GM12873 (cell line): Measurements from ENCODE around the gene SERPINF2.

Experiments used
- TF ChIP-seq, protein P1 (sequence below): IDR thresholded peaks from 2 replicates; pipeline ENCODE4 v1.5.1; 2012; ENCODE audit warnings: low read depth, mild to moderate bottlenecking, moderate library complexity, low read length, control low read depth; ENCODE audit not compliant: insufficient read depth; ENCODE audit errors: missing control alignments

SERPINF2 gene

DNA sequence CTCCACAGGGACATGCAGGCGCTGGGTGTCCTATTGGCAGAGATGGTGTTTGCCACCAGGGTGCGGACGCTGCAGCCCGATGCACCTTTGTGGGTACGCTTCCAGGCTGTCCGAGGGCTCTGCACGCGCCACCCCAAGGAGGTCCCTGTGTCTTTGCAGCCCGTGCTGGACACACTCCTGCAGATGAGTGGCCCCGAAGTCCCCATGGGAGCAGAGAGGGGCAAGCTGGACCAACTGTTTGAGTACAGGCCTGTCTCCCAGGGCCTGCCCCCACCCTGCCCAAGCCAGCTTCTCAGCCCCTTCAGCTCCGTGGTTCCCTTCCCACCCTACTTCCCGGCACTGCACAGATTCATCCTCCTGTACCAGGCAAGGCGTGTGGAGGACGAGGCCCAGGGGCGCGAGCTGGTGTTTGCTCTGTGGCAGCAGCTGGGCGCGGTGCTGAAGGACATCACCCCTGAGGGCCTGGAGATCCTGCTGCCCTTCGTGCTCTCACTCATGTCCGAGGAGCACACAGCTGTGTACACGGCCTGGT is 15.3 kb upstream of the SERPINF2 start:
- TF ChIP-seq, protein P1, sequence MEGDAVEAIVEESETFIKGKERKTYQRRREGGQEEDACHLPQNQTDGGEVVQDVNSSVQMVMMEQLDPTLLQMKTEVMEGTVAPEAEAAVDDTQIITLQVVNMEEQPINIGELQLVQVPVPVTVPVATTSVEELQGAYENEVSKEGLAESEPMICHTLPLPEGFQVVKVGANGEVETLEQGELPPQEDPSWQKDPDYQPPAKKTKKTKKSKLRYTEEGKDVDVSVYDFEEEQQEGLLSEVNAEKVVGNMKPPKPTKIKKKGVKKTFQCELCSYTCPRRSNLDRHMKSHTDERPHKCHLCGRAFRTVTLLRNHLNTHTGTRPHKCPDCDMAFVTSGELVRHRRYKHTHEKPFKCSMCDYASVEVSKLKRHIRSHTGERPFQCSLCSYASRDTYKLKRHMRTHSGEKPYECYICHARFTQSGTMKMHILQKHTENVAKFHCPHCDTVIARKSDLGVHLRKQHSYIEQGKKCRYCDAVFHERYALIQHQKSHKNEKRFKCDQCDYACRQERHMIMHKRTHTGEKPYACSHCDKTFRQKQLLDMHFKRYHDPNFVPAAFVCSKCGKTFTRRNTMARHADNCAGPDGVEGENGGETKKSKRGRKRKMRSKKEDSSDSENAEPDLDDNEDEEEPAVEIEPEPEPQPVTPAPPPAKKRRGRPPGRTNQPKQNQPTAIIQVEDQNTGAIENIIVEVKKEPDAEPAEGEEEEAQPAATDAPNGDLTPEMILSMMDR: no peak

DNA sequence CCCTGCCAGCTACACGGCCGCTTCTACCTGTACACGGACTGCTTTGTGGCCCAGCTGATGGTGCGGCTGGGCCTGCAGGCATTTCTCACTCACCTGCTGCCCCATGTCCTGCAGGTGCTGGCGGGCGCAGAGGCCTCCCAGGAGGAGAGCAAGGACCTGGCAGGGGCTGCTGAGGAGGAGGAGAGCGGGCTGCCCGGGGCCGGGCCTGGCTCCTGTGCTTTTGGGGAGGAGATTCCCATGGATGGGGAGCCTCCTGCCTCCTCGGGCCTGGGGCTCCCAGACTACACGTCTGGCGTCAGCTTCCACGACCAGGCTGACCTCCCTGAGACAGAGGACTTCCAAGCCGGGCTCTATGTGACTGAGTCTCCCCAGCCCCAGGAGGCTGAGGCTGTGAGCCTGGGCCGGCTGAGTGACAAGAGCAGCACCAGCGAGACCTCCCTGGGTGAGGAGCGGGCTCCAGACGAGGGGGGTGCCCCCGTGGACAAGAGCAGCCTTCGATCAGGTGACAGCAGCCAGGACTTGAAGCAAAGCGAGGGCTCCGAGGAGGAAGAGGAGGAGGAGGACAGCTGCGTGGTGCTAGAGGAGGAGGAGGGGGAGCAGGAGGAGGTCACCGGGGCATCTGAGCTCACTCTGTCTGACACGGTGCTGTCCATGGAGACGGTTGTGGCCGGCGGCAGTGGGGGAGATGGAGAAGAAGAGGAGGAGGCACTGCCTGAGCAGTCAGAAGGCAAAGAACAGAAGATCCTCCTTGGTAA is 14.6 kb upstream of the SERPINF2 start:
- TF ChIP-seq, protein P1: no peak

DNA sequence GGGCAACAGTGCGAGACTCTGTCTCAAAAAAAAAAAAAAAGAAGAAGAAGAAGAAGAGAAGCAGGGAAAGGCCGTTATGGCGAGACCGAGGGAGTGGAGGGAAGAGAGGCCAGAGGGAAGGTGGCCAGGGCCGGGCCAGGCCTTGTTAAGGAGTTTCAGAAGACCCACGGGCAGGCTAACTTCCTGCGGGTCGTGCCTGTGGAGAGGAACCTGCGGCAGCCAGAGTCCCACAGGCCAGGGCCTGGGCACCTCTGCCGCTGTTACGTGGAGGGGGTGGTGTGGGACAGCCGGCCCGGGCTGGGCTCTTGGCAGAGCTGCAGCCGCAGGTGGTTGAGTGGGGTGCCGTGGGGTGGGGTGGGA is 12.7 kb upstream of the SERPINF2 start:
- TF ChIP-seq, protein P1: no peak

DNA sequence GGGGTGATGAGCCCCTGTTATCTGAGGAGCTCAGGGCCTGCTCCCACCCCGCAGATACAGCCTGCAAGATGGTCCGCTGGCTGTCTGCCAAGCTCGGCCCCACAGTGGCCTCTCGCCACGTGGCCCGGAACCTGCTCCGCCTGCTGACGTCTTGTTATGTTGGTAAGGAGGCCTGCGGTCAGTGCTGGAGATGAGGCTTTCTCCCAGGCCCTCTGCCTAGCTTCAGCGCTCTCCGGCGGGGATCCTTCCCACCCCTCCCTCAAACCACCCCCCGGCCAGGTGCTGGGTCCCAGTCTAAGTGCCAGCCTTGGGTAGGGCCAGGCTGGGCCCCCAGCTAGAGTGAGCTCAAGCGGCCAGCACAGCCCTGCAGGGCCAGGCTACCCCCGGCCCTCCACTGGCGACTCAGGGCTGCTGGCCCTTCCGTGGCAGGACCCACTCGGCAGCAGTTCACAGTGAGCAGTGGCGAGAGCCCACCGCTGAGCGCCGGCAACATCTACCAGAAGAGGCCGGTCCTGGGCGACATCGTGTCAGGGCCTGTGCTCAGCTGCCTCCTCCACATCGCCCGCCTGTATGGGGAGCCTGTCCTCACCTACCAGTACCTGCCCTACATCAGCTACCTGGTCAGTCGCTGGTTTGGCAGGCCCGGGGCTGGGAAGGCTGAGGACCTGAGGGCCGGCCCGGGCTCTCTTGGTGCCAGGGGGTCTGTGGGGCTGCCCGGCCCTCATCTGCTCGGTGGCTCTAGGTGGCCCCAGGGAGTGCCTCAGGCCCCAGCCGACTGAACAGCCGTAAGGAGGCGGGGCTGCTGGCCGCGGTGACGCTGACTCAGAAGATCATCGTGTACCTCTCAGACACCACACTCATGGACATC is 12.1 kb upstream of the SERPINF2 start:
- TF ChIP-seq, protein P1: no peak

DNA sequence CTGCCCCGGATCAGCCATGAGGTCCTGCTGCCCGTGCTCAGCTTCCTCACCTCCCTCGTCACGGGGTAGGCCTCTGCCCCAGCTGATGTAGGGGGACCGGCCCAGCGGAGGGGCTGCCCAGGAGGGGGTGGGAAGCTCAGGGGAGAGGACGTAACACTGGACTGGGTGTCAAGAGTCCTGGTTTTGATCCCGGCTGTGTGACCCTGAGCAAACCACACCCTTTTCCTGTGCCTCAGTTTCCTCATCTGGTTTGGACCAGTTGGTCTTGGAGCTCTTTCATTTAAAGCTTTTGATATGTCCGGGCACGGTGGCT is 11.5 kb upstream of the SERPINF2 start:
- TF ChIP-seq, protein P1: no peak

DNA sequence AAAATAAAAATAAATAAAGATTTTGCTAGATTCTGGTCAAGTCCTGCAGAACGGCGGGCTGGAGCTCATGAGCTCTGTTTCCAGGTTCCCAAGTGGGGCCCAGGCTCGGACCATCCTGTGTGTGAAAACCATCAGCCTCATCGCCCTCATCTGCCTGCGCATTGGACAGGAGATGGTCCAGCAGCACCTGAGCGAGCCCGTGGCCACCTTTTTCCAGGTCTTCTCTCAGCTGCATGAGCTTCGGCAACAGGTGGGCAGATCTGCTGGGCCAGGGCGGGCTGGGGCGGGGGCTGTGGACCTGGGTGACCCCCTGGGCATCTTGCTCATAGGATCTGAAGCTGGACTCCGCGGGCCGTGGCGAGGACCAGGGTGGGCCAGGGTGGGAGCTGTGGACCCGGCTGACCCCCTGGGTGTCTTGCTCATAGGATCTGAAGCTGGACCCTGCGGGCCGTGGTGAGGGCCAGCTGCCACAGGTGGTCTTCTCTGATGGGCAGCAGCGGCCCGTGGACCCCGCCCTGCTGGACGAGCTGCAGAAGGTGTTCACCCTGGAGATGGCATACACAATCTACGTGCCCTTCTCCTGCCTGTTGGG is 10.3 kb upstream of the SERPINF2 start:
- TF ChIP-seq, protein P1: no peak

- TF ChIP-seq, protein P1: no peak
Measured at GRCh38 chr17:1732833-1733321, 9.8 kb upstream of the SERPINF2 start.
